Right renal cortex interstitium (tissue), 3 donors: ENCODE data around the gene CA5B. TPM values are rescaled to one million over a fixed set of nuclear protein-coding genes. Genes with fewer than 3 reads are reported as not detected.
A peak's percentile ranks its signal among the peaks of the same experiment; 100 is the strongest.
"Not testable (repeated sequence)": the region's sequence is repeated elsewhere in the genome, so short reads cannot be mapped to it uniquely, and the experiment has no call there.

ENCODE experiments used
- DNase-seq, 3 donors: peaks; one replicate each; pipeline ENCODE4 v3.0.0-alpha.2; 2013; ENCODE audit warnings: low read depth in 3 of 3, low spot score in 2 of 3
- polyA plus RNA-seq, 3 donors: library from polyadenylated mRNA; unstranded; fragments of 120-200 nt; gene quantifications; one replicate each; pipeline ENCODE4 v1.2.1, GENCODE V29; 2013; ENCODE audit not compliant: insufficient read length in 3 of 3

The CA5B gene, protein sequence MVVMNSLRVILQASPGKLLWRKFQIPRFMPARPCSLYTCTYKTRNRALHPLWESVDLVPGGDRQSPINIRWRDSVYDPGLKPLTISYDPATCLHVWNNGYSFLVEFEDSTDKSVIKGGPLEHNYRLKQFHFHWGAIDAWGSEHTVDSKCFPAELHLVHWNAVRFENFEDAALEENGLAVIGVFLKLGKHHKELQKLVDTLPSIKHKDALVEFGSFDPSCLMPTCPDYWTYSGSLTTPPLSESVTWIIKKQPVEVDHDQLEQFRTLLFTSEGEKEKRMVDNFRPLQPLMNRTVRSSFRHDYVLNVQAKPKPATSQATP
- 1 to 10 TPM; 6.8 to 8.4 (median 7.2) TPM for polyA plus RNA-seq

DNA sequence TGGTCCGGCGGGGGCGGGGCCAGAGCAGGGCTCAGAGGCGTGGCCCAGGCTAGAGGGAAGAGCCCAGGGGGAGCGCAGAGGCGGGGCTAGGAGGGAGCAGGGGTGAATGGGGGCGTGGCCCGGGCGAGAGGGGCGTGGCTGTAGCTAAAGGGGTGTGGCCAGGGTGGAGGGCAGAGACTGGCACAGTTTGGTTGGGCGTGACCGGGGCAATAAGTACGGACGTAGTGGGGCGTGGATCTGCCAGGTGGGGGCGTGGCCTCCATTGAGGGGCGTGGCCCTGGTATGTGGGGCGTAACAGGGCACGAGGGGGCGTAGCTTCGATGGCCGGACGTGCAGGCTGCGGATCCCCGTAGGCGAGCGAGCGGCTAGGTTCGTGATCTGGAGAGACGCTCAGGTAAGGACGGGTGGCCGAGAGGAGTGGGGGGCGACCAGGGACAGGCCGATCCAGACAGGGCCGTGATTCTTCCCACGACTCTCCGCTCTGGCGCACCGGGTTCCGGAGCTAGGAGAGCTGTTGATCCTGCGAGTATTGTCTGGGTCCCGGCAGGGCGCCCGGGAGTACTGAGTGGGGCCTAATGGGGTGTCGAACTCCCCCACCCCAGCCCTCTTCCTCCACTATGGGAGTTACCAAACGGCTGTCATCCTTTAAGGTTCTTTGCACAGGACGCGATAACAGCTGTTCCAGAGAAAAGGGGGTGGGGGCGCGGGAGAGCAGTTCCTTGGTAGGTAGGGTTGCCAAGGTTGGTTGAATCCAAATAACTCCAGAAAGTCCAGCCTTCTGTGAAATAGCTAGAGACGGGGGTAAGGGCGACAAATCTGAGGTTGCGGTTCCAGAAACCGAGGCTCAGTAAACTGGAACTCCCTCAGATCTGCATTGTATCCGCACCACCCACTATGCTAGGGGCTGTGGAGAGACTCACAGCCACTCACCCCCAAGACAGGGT is at the start of gene CA5B:
Gene CA5B (plus strand): TSS at position 312 of the 944 bp plus-strand sequence. CDS start 11,754 bp downstream, outside the sequence.
- peak; percentile 48 to 63 (median 62) for DNase-seq

DNA sequence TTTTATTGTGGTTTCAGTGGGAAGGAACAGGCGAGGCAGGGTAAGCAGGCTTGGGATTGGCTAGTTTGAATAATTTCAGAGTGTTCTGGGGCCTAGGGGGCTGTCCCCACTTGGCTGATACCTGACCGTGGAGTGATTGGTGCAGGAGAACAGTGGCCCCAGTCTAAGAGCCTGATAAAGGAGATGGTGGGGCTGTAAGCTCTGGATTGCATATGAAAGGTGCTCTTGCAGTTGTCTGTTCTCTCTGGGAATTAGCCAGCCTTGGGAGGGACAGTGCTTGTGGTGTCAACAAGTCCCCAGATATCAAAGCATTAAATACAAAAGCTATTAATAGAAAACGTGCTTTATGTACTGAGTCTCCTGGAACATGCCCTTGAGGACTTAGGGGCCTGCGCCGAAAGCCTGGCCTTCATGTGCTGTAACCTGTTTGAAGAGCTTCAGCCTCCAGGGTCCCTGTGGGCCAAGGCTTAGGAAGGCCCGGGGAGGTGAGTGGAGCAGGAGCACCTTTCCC is 43.1 kb upstream of the CA5B start:
- DNase-seq = no peak

DNA sequence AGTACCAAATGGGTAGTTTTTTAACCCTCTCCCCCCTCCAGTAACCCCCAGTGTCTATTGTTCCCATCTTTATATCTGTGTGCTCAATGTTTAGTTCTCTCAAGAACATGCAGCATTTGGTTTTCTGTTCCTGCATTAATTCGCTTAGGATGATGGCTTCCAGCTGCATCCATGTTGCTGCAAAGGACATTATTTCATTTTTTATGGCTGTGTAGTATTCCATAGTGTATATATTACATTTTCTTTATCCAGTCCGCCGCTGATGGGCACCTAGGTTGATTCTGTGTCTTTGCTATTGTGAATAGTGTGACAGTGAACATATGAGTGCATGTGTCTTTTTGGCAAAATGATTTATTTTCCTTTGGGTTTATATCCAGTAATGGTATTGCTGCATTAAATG is 41.6 kb upstream of the CA5B start:
- no peak for DNase-seq

DNA sequence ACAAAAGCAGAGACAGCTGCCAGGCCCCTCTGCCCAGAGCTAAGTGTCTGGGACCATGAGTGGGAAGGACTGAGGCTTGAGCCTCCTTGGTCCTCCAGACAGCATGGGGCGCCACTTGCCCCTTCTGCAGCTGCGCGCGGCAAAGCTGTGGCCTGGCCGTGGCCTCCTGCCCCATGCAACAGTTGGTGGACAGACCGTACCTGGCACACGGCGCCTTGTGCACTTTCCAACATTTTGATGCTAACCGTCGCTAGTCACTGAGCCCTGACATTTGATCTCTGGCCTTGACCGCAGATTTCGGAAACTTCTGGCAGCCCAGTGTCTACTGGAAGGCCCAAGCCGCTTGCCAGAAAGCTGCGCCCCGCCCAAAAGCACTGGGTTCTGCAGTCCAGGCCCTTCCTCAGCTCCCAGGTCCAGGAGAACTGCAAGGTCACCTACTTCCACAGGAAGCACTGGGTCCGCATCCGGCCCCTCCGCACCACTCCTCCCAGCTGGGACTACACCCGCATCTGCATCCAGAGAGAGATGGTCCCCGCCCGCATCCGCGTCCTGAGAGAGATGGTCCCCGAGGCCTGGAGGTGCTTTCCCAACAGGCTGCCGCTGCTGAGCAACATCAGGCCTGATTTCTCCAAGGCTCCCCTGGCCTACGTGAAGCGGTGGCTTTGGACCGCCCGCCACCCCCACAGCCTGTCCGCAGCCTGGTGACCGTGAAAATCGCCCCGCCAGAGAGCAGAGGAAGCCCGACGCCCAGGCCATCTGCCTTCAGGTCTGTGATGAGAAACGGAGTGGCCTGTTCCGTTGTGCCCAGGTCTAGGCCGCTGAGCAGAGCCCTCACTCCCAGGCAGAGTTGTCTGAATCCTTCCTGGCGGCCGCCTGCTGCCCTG is 35.3 kb upstream of the CA5B start:
- DNase-seq = no peak

DNA sequence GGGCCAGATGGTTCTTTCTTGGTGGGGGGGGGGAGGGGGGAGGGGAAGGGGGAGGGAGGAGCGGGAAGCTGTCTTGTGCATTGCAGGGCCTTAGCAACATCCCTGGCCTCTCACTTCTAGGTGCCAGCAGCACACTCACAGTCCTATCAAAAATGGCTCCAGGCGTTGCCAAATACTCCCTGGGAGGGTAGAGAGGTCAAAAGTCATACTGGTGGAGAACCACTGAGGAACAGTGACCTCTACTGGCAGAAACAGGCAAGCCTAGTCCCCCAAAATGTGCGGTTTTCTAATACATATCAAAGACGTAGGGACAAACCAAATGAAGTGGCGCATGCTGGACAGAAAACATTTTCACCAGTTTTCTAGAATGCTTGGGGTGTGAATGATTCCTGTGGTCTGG is 34.3 kb upstream of the CA5B start:
- not testable (repeated sequence) for DNase-seq

DNA sequence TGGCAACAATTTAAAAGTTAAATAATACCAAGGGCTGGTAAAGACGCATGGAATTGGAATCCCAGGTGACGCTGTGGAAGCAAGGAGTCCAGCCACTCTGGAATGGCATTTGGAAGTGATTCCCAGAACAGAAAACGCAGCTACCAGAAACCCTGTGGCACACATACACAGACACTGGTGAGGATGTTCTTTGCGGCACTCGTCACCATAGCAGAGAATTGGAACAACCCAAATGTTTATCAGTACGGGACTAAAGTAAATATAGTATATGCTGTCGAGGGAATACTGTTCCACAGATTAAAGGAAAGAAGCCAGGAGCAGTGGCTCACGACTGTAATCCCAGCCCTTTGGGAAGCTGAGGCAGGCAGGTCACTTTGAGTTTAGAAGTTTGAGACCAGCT is 33.8 kb upstream of the CA5B start:
- not testable (repeated sequence) for DNase-seq

DNA sequence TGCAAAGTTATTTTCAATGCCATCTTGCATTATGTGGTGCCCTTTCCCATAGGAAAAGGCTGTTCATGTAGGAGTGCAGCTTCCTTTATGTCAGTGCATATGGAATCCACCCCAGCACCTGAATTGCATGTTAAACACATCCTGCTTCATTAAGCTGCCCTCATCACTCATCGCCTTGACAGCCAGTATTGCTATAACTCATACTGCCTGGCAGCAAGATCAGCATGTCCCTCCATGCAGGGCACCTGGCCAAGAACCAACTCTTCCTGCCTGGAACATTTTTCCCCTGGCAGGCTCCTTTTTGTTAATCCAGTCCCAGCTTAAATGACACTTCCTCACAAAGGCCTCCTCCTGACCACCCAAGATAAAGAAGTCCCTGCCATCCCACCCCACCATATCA is 23.5 kb upstream of the CA5B start:
- DNase-seq = no peak

DNA sequence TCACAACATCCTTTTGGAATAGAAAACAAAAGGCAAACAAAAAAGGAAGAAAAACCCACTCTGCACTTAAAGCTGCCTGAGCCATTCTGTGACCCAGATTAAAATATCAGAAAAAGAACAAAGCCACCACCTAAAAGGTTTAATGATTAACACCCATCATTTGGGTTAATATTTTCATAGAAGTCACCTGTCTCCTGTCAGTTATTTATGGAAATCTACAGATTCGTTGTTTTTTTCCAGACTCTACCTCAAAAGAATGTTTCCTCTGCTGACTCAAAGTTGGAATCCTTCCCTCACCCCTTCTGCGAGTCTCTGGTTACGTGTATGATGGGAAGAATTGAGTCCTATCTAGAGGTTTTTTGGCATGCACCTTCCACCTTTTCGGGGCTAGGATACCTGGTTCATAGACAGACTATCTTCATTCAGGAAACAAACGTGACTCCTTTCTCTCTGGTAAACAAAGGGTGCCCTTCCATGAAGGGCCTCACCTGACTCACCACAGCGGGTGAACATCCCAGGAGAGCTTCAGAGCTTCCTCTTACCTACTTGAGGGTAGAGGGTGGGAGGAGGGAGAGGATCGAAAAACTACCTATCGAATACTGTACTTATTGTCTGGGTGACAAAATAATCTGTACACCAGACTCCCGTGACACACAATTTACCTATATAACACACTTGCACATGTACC is 19.6 kb upstream of the CA5B start:
- no peak for DNase-seq

DNA sequence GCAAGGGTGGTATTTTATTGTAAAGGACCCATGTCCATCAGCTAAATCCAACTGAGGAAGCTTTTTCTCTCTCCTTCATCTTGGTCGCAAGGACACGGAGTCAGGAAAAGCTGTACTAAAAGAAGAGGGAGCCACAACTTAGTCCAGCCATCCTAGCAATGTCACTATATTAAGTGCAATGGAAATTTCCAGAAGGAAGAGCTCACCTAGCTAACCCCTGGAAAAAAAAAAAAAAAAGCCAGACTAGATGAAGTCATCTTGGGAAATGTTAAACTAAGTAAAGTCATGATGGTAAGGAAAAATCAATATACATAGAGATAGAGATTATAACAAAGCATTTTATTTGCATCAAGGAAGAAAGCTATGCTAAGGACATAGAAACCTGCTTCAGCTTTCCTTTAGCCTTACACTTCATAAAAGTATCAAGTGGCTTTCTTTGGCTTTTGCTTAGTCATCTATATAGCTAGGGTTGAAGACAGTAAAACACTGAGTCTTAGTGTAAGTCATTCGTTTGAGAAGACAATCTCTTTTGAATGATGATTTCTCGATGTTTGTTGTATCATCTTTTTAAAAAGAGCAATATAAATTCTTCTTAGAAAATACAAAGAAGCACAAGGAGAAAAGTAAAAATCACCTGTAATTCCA is 18.6 kb upstream of the CA5B start:
- no peak for DNase-seq

DNA sequence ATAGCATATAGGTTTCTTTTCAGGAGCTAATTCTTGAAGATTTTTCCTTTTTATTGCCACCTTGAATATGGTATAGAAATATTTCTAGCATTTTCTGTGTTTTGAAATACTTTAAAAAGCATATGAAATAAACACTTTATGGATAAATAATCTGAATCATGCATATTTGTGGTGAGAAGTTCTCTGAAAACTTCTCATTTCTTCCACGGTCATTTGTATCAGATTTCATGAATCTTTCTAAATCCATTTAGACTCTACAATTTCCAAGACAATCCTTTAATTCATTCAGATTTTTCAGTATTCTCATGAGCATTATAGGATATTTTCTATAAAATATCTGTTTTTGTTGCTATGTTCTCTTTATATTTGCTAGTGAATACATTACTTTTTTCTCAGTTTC is 16.2 kb upstream of the CA5B start:
- DNase-seq = no peak

DNA sequence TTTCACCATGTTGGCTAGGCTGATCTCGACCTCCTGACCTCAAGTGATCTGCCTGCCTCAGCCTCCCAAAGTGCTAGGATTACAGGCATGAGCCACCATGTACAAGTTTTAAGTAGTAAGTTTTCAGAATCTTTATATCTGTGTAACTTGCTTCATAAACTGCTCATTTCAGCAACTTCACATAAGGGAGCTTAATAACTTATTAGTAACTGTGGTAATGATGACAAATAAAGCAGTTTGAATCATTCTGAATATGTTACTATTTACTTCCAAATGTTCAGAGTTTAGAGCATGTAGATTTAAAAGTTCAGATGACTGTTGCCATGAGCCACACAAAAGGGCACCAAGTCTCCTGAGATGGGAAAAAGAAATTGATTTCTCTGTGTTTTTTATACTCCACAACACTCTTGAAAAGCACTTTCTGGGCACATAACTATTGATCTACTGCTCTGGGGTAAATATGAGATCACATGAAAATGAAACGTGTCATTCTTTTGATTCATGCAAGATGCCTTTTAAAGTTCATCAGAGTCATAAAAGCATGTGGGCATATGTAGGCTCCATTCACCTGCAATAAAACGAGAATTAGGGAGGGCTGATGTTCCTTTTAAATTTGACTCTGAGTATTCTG is 14.1 kb upstream of the CA5B start:
- no peak for DNase-seq

DNA sequence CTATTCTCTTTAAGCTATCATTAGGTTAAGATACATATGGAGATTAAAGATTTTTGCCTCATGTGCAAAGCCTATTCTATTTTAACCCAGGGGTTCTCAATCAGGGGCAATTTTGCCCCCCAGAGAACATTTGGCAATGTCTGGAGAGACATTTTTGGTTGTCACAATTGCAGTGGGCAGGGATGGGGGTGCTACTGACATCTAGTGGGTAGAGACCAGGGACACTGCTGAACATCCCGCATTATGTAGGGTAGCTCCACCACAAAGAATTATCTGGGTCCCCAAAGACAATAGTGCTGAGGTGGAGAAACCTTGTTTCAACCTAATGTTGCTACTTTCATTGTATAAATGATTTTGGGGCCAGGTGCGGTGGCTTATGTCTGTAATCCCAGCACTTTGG is 13.2 kb upstream of the CA5B start:
- DNase-seq = no peak

DNA sequence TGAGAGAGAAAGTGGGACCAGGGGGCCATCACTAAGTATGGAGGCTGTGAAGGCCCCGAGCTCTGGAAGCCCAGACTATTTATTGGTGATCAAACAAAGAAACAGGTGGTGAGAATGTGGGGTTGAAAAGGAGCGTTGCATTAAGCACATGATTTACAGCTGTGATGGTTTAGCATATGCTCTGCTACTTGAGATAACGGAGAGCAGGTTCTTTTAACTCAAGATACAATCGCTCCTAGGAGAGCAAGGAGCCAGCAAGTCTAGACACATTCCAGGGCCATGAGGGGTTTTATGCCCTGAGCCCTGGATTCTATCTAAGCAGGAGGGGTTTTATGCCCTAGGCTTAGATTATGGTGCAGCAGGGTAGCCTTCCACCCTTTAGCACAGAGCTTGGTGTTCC is 6.7 kb upstream of the CA5B start:
- not testable (repeated sequence) for DNase-seq

DNA sequence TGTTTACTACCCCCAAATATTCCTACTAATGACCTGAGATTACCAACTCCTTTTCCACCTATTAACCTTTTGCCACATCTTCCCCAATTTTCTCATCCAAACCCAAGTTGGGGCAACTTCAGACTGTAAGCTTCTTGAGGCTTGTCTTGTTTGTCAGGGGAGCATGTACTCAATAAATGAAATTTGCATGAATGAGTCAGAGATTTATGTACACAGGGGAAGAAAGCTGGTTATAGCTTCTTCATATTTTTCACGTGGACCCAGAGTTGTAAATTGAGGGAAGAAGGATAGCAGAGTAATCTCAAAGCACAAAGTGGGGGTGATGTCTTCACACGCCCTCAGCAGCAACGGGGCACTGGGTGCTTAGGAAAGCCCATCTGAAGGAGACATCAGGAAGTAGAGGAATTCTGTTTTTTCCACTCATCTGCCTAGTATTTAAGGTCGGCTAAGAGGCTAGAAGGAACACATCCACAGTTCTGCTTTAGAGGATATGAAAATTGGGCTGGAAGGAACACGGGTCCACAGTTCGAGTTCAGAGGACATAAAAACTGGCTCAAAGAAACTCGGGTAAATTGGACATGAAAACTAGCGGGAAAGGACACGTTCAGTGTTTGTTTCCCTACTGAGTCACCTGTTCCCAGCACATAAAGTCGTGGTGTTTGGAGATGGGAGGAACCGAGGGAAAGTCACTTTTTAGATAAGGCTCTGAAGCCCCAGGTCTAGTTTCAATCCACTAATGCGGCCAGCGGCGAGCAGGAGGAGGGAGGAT is 696 bp upstream of the CA5B start:
- no peak for DNase-seq

DNA sequence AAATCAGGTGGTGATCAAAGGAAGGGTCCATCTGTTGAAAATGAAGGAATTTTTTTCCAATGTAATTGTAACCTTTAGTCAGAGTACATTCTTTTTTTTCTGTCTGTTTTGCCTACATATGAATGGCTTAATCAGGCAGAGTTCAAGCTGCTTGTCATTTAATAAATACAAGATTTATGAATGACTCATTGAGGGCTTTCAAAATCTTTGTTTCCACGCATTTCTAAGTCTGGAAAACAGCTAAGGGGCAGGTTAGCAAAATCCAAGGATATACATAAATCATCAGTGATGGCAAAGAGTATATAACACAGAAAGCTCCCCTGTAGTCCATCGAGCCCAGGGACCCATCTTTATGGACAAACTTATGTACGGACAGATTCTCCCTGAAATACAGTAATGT is 1.8 kb downstream of the CA5B start:
- DNase-seq = no peak

DNA sequence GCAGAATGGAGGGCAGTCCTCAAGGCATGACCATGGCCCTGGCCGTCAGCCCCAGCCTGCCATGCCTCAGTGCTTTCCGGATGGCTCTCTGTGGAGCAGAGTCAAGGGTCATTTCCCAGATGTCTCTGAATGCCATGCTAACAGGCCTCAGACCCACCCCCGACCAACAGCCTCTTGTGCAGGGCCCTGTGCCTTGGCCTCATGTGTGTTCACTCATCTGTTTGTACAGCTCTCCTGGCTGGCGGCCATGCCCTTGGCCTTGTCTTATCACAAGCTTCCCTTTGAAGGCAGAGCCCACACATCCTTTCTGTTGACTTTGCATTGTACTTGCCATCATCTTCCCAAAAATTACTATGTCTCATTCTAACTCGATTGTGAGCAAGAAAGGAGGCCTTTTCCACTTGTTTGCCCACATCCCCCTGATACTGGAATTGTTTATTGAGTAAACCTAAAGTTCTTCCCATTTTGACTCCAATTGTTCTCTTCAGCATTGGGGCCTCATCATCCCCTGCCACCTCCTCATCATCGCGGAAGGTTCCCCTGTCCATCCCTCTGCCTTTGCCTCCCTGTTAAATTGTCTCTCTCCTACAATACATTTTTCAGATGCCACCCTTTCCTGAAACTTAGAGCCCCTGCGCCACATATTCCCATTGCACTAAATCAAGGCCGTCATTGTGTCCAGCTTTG is 6.3 kb downstream of the CA5B start:
- no peak for DNase-seq

DNA sequence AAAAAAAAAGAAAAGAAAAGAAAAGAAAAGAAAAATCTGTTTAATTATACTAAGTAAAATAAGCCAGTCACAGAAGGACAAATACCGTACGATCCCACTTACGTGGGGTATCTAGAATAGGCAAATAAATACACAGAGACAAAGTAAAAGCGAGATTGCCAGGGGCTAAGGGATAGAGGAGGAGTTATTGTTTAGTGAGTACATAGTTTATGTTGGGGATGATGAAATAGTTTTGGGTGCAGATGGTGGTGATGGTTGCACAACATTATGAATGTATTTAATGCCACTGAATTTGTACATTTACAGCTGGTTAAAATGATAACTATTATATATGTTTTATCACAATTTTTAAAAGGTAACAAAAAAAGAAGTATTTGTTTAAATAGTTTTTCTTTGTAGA is 7.1 kb downstream of the CA5B start:
- DNase-seq = no peak

DNA sequence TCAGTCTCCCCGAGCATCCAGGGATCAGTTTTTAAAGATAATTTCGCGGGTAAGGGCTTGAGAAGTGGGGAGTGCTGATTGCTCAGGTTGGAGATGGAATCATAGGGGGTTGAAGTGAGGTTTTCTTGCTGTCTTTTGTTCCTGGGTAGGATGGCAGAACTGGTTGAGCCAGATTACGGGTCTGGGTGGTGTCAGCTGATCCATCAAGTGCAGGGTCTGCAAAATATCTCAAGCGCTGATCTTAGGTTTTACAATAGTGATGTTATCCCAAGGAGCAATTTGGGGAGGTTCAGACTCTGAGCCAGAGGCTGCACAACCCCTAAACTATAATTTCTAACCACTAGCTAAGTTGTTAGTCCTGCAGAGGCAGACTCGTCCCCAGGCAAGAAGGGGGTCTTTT is 8.6 kb downstream of the CA5B start:
- not testable (repeated sequence) for DNase-seq
